Measurements from ENCODE around the gene CCDC15. TPM values are rescaled to one million over a fixed set of nuclear protein-coding genes. Genes with fewer than 3 reads are reported as not detected.

Gene CCDC15
- total RNA-seq, 1 donor from 2014 or later: 6.1 TPM

GRCh38 chr11:125056931-125057692 lies 103.1 kb downstream of the CCDC15 start:
- Mint-ChIP-seq H3K27ac (ENCODE audit: unreplicated experiment) (no peak overlapping the region), H3K27me3 (ENCODE audit: low read depth) (peaks cover 19% of the 10 kb centered on the region), H3K9me3 (no peaks in the 10 kb centered on the region), H3K36me3 (ENCODE audit: low read depth) (no peaks in the 10 kb centered on the region), H3K4me1 (no peaks in the 10 kb centered on the region), H3K4me3 (no peak overlapping the region)
- no peak for TF ChIP-seq CTCF (conservative IDR thresholded peaks at IDR 0.05)
- no peak for DNase-seq (ENCODE audit: low read depth, low spot score)

- peaks cover 25% of the 10 kb centered on the region for H3K27me3 Mint-ChIP-seq (ENCODE audit: low read depth)
- DNase-seq (ENCODE audit: low read depth, low spot score): no peak
- no peak overlapping the region for H3K4me3 Mint-ChIP-seq
- H3K27ac Mint-ChIP-seq (ENCODE audit: unreplicated experiment): no peak overlapping the region
- H3K36me3 Mint-ChIP-seq (ENCODE audit: low read depth): no peaks in the 10 kb centered on the region
- H3K4me1 Mint-ChIP-seq: peaks cover 4% of the 10 kb centered on the region
- H3K9me3 Mint-ChIP-seq: no peaks in the 10 kb centered on the region
- TF ChIP-seq CTCF (conservative IDR thresholded peaks at IDR 0.05): no peak
Measured at GRCh38 chr11:125057693-125058016, 103.7 kb downstream of the CCDC15 start.

GRCh38 chr11:125061281-125061680 lies 107.3 kb downstream of the CCDC15 start:
- no peaks in the 10 kb centered on the region for H3K9me3 Mint-ChIP-seq
- peaks cover 6% of the 10 kb centered on the region for H3K4me1 Mint-ChIP-seq
- DNase-seq (ENCODE audit: low read depth, low spot score): no peak
- peaks cover 56% of the 10 kb centered on the region for H3K27me3 Mint-ChIP-seq (ENCODE audit: low read depth)
- H3K27ac Mint-ChIP-seq (ENCODE audit: unreplicated experiment): no peak overlapping the region
- peak overlapping the region; percentile 25 for H3K4me3 Mint-ChIP-seq
- H3K36me3 Mint-ChIP-seq (ENCODE audit: low read depth): no peaks in the 10 kb centered on the region
- no peak for TF ChIP-seq CTCF (conservative IDR thresholded peaks at IDR 0.05)

- no peak for DNase-seq (ENCODE audit: low read depth, low spot score)
- peaks cover 61% of the 10 kb centered on the region for H3K27me3 Mint-ChIP-seq (ENCODE audit: low read depth)
- H3K4me1 Mint-ChIP-seq: peaks cover 6% of the 10 kb centered on the region
Measured at GRCh38 chr11:125062218-125062930, 108.4 kb downstream of the CCDC15 start.

GRCh38 chr11:125062931-125063428 lies 109.0 kb downstream of the CCDC15 start, which contains the start of gene SLC37A2:
TSS of gene SLC37A2 (plus strand) at chr11:125063305. CDS start at chr11:125063368, 63 bp downstream.
- H3K36me3 Mint-ChIP-seq (ENCODE audit: low read depth): no peaks in the 10 kb centered on the region
- no peaks in the 10 kb centered on the region for H3K9me3 Mint-ChIP-seq
- H3K4me1 Mint-ChIP-seq: peaks cover 6% of the 10 kb centered on the region
- peak; percentile 42 for TF ChIP-seq CTCF (conservative IDR thresholded peaks at IDR 0.05)
- peak within 1 kb of the TSS; percentile 86 for H3K4me3 Mint-ChIP-seq
- H3K27ac Mint-ChIP-seq (ENCODE audit: unreplicated experiment): no peak within 1 kb of the TSS
- H3K27me3 Mint-ChIP-seq (ENCODE audit: low read depth): peaks cover 61% of the 10 kb centered on the region
- DNase-seq (ENCODE audit: low read depth, low spot score): peak; percentile 46

More at GRCh38 chr11:125062218-125062930, 108.4 kb downstream of the CCDC15 start:
- Mint-ChIP-seq H3K4me3 (peak overlapping the region; percentile 86), H3K27ac (ENCODE audit: unreplicated experiment) (no peak overlapping the region), H3K36me3 (ENCODE audit: low read depth) (no peaks in the 10 kb centered on the region), H3K9me3 (no peaks in the 10 kb centered on the region)
- TF ChIP-seq CTCF (conservative IDR thresholded peaks at IDR 0.05): no peak
